K562 (cell line): ENCODE data around the gene ORAI1. TPM values are rescaled to one million over a fixed set of nuclear protein-coding genes. Genes with fewer than 3 reads are reported as not detected.

ENCODE experiments used
- ATAC-seq: fragments of 200-7000 bp; cut with Tn5 transposase; 3 replicates; pipeline ENCODE4 v1.9.1; 2020; ENCODE audit warnings: moderate library complexity
- BruUV-seq: library from RNA; stranded (reverse); fragments of 400-500 nt; replicated peaks from 2 replicates; lab custom pipeline; 2021; lab: Mats Ljungman, UMichigan
- CTCF ChIA-PET: fragments of 300-600 bp; formaldehyde crosslinking; extraction: SDS; loops from one replicate; lab custom pipeline; 2021; ENCODE audit warnings: low intra/inter-chr PET ratio; lab: Yijun Ruan, JAX
- POLR2A ChIA-PET: fragments of 300-600, 350-650 bp; sonication (Branson Sonifier 250); formaldehyde crosslinking; extraction: SDS; loops from one replicate; lab custom pipeline; 2021; ENCODE audit warnings: antibody characterized with exemption, inconsistent platforms; lab: Yijun Ruan, JAX
- DNase-seq, 4 experiments: peaks; one replicate each; pipeline versions ENCODE4 v3.0.0 to v3.0.0-alpha.2; 2011 to 2018; ENCODE audit warnings: low spot score in 3 of 4, mixed read lengths in 3 of 4; ENCODE audit errors: extremely low read depth in 1 of 4
- FAIRE-seq: peaks from 2 replicates; lab custom pipeline; 2011; peaks lifted over from hg19 to GRCh38; lab: Jason Lieb, UNC
- H2AFZ ChIP-seq: 2 replicates; pipeline ENCODE4 v1.6.0; 2011; ENCODE audit warnings: low read depth, low read length, control low read depth, inconsistent platforms
- H3K27ac ChIP-seq: fragments of 200-600 bp; 3 replicates; pipeline ENCODE4 v1.8.0; 2011; ENCODE audit warnings: low read depth, mild to moderate bottlenecking, control low read depth, inconsistent platforms, low read length, moderate library complexity, mixed read lengths; ENCODE audit errors: extremely low read depth
- H3K27me3 ChIP-seq, 2 experiments: fragments of 300-600 bp in 1 of 2; 2 replicates in 1 of 2; 3 replicates in 1 of 2; pipeline versions ENCODE4 v1.6.0 to v1.8.0; 2011; ENCODE audit warnings: inconsistent platforms in 2 of 2, low read length in 2 of 2, mild to moderate bottlenecking in 1 of 2, mixed read lengths in 1 of 2, moderate library complexity in 1 of 2; ENCODE audit not compliant: control insufficient read depth in 2 of 2, insufficient read depth in 2 of 2
- H3K36me3 ChIP-seq: fragments of 300-600 bp; 3 replicates; pipeline ENCODE4 v1.8.0; 2011; ENCODE audit warnings: mild to moderate bottlenecking, low read length, inconsistent platforms; ENCODE audit not compliant: control insufficient read depth, insufficient read depth
- H3K4me1 ChIP-seq, 2 experiments: fragments of 200-600 bp in 1 of 2; replicated peaks in 1 of 2; 2 replicates in 1 of 2; 3 replicates in 1 of 2; pipeline versions ENCODE4 v1.5.1 to v1.8.0; 2011; ENCODE audit warnings: inconsistent platforms in 2 of 2, low read length in 2 of 2, mild to moderate bottlenecking in 1 of 2, mixed read lengths in 1 of 2, moderate library complexity in 1 of 2; ENCODE audit not compliant: control insufficient read depth in 2 of 2, insufficient read depth in 2 of 2
- H3K4me2 ChIP-seq: 2 replicates; pipeline ENCODE4 v1.6.1; 2011; ENCODE audit warnings: low read length, control low read depth, inconsistent platforms, mixed read lengths; ENCODE audit not compliant: insufficient read depth
- H3K4me3 ChIP-seq: fragments of 200-600 bp; sonication (generic), shearing (Covaris generic); 2 replicates; pipeline ENCODE4 v1.5.1; 2016; ENCODE audit warnings: control low read depth, inconsistent platforms
- H3K79me2 ChIP-seq: fragments of 200-600 bp; 3 replicates; pipeline ENCODE4 v1.8.0; 2011; ENCODE audit warnings: low read length, inconsistent platforms; ENCODE audit not compliant: control insufficient read depth, insufficient read depth
- H3K9ac ChIP-seq, 2 experiments: 2 replicates each; pipeline versions ENCODE4 v1.6.0 to v1.6.1; 2011; ENCODE audit warnings: low read depth in 2 of 2, low read length in 2 of 2, control low read depth in 1 of 2, inconsistent platforms in 1 of 2, mild to moderate bottlenecking in 1 of 2, mixed read lengths in 1 of 2; ENCODE audit not compliant: insufficient read depth in 1 of 2
- H3K9me1 ChIP-seq: one replicate; pipeline ENCODE4 v1.6.0; 2011; ENCODE audit warnings: inconsistent platforms, mild to moderate bottlenecking, low read length, moderate library complexity; ENCODE audit not compliant: control insufficient read depth, insufficient read depth
- H3K9me3 ChIP-seq: replicated peaks from 2 replicates; pipeline ENCODE4 v1.5.1; 2011; ENCODE audit warnings: low read depth, low read length, inconsistent platforms; ENCODE audit not compliant: control insufficient read depth, insufficient read depth
- H4K20me1 ChIP-seq: replicated peaks from 2 replicates; pipeline ENCODE4 v1.6.1; 2011; ENCODE audit warnings: low read length, inconsistent platforms, mixed read lengths; ENCODE audit not compliant: control insufficient read depth, insufficient read depth
- ARID4B ChIP-seq: sonication (generic); formaldehyde crosslinking; IDR thresholded peaks from 2 replicates; pipeline ENCODE4 v1.8.0; 2022; ENCODE audit warnings: mild to moderate bottlenecking, missing genetic modification reagents
- BRD9 ChIP-seq: fragments of 450-650 bp; IDR thresholded peaks from 2 replicates; pipeline ENCODE4 v1.6.1; 2018; ENCODE audit warnings: low read depth; ENCODE audit not compliant: partially characterized antibody
- COPS2 ChIP-seq: fragments of 450-650 bp; conservative IDR thresholded peaks from 2 replicates; pipeline ENCODE4 v1.6.1; 2016; ENCODE audit warnings: mild to moderate bottlenecking, moderate library complexity
- CSDE1 ChIP-seq, 2 experiments: fragments of 450-650 bp; IDR thresholded peaks; 2 replicates each; pipeline ENCODE4 v1.6.1; 2016; ENCODE audit warnings: mild to moderate bottlenecking in 1 of 2
- EP300 ChIP-seq: IDR thresholded peaks from 2 replicates; pipeline ENCODE4 v1.6.1; 2012; ENCODE audit warnings: low read length, improper control_type of control experiment
- EZH2 ChIP-seq: IDR thresholded peaks from 2 replicates; pipeline ENCODE4 v1.6.1; 2012; ENCODE audit warnings: low read depth, mild to moderate bottlenecking, inconsistent platforms, low read length, borderline replicate concordance
- MNT ChIP-seq, 2 experiments: fragments of 450-650 bp; conservative IDR thresholded peaks; 2 replicates each; pipeline ENCODE4 v1.6.1; 2017; ENCODE audit warnings: mild to moderate bottlenecking in 2 of 2, moderate library complexity in 2 of 2
- NFATC3 ChIP-seq: fragments of 450-650 bp; IDR thresholded peaks from 2 replicates; pipeline ENCODE4 v1.6.1; 2017; ENCODE audit warnings: mild to moderate bottlenecking
- NFIC ChIP-seq: fragments of 450-650 bp; IDR thresholded peaks from 2 replicates; pipeline ENCODE4 v1.6.1; 2017; ENCODE audit warnings: mild to moderate bottlenecking, inconsistent platforms
- RBM22 ChIP-seq: fragments of 200-400 bp; formaldehyde crosslinking; IDR thresholded peaks from 2 replicates; pipeline ENCODE4 v1.6.1; 2018; ENCODE audit warnings: low read length, low read depth; ENCODE audit not compliant: poor library complexity, severe bottlenecking
- TCF7L2 ChIP-seq: fragments of 150-350 bp; IDR thresholded peaks from 2 replicates; pipeline ENCODE4 v1.6.1; 2016; ENCODE audit warnings: low read depth, mild to moderate bottlenecking, low read length, moderate library complexity
- whole genome bisulfite sequencing: fragments of 100-300 bp; shearing (Covaris generic); methylation state at CpG from one replicate; pipeline ENCODE4 v1.1.6; 2016; ENCODE audit warnings: low coverage, mixed read lengths; ENCODE audit not compliant: insufficient coverage; ENCODE audit errors: missing lambda C conversion rate; 5-methylcytosine and 5-hydroxymethylcytosine counted together
- in situ Hi-C: fragments of 300-500 bp; cut with MboI; formaldehyde crosslinking; loops from 4 replicates; pipeline ENCODE4 v1.15.0; 2018; ENCODE audit warnings: inconsistent platforms, mixed read lengths
- intact Hi-C: fragments of 100-400 bp; cut with micrococcal nuclease; formaldehyde crosslinking; loops from 2 replicates; pipeline ENCODE4 v1.14.2; 2022
- polyA plus RNA-seq, 8 experiments: library from polyadenylated mRNA; depleted of rRNA in 4 of 8; stranded (reverse) in 5 of 8; unstranded in 3 of 8; fragments of >200 nt; fragmentation: Nextera tagmentation in 2 of 8; fragmentation: Illumina TruSeq in 1 of 8; extraction: Ambion mirVana in 2 of 8; extraction: Trizol in 1 of 8; gene quantifications; 2 replicates each; pipeline versions ENCODE4 v1.2.1 to v1.2.3, GENCODE V29; 2011 to 2014; ENCODE audit warnings: inconsistent platforms in 1 of 8, missing spikeins in 1 of 8
- total RNA-seq, 7 experiments: library from RNA; depleted of rRNA in 6 of 7; stranded (reverse); fragments of >200 nt in 6 of 7; fragmentation: Illumina TruSeq in 2 of 7; extraction: Trizol in 2 of 7; gene quantifications; 2 replicates each; pipeline versions ENCODE4 v1.2.1 to v1.2.3, GENCODE V29; 2011 to 2021; ENCODE audit warnings: low replicate concordance in 1 of 7
- TF ChIP-seq, protein P1 (sequence below): fragments of 200-800 bp; sonication (Bioruptor generic); IDR thresholded peaks from 2 replicates; pipeline ENCODE4 v1.6.1; 2017; ENCODE audit warnings: missing genetic modification characterization, missing compliant biosample characterization
- TF ChIP-seq, protein P2 (sequence below): fragments of 250-450 bp; sonication (Bioruptor Pico); IDR thresholded peaks from 2 replicates; pipeline ENCODE4 v1.8.0; 2022; ENCODE audit warnings: inconsistent platforms

The ORAI1 gene
- total and polyA plus RNA-seq, 9 of the 15 experiments (the other 6 are each of a cell fraction or from before 2014, with no cell fraction given) = 2.6 to 23.8 (median 9.3) TPM

DNA sequence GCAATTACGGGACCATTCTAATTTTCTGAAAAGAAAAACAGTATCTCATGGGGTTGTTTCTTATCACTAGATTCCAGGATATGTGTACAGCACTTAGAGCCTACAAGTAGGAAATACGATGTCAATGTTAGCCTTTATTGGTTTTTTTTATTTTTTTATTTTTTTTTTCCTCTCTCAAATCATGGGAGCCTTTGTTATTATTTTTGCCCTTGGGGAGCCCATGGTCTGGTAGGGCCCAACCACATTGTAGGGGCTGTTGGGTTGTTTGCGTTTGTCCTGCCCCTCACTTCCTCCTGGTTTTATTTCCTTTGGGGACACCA, 37.2 kb downstream of the ORAI1 start:
- Histone ChIP-seq H3K9me1 (no peaks in the 10 kb centered on the region), H3K27ac (peak overlapping the region; percentile 51), H3K9ac (peak overlapping the region in 1 of 2 experiments; percentile 84; a peak in 2 of 4 replicates), H3K79me2 (peaks cover 13% of the 10 kb centered on the region), H4K20me1 (no peaks in the 10 kb centered on the region), H3K4me1 (peaks cover 15 to 31% of the 10 kb centered on the region in 2 experiments; a peak in 4 of 5 replicates), H3K4me2 (peak overlapping the region; percentile 81; the same call in 1 of the 2 replicates), H2AFZ (peak overlapping the region; percentile 71), H3K9me3 (no peaks in the 10 kb centered on the region), H3K4me3 (no peak overlapping the region; the same call in 1 of the 2 replicates), H3K36me3 (peaks cover 7% of the 10 kb centered on the region; the same call in 2 of the 3 replicates), H3K27me3 (no peaks in the 10 kb centered on the region)
- in situ Hi-C loops = no loop called here
- intact Hi-C loops = loop anchor here (5.0 kb wide), 1 partner anchor 36 kb away; the partner anchor contains the start of gene ORAI1
- FAIRE-seq = no peak
- ATAC-seq = no peak
- no peak for DNase-seq
- ChIA-PET POLR2A (interaction anchor here (0.8 to 1.2 kb wide), 4 partner anchors 11 to 156 kb away, joined by 3 to 5 read pairs (median 4); no protein-coding TSS in a partner anchor), CTCF (interaction anchor here (0.6 kb wide), 1 partner anchor 1346 kb away, joined by 3 read pairs; no protein-coding TSS in a partner anchor)
- BruUV-seq = no TSS peak
- 17% methylated on average over 3 of the region's 3 CpGs for WGBS
- TF ChIP-seq, protein P1, sequence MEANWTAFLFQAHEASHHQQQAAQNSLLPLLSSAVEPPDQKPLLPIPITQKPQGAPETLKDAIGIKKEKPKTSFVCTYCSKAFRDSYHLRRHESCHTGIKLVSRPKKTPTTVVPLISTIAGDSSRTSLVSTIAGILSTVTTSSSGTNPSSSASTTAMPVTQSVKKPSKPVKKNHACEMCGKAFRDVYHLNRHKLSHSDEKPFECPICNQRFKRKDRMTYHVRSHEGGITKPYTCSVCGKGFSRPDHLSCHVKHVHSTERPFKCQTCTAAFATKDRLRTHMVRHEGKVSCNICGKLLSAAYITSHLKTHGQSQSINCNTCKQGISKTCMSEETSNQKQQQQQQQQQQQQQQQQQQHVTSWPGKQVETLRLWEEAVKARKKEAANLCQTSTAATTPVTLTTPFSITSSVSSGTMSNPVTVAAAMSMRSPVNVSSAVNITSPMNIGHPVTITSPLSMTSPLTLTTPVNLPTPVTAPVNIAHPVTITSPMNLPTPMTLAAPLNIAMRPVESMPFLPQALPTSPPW (CRISPR knock-in tag) = no peak
- TF ChIP-seq, protein P2, sequence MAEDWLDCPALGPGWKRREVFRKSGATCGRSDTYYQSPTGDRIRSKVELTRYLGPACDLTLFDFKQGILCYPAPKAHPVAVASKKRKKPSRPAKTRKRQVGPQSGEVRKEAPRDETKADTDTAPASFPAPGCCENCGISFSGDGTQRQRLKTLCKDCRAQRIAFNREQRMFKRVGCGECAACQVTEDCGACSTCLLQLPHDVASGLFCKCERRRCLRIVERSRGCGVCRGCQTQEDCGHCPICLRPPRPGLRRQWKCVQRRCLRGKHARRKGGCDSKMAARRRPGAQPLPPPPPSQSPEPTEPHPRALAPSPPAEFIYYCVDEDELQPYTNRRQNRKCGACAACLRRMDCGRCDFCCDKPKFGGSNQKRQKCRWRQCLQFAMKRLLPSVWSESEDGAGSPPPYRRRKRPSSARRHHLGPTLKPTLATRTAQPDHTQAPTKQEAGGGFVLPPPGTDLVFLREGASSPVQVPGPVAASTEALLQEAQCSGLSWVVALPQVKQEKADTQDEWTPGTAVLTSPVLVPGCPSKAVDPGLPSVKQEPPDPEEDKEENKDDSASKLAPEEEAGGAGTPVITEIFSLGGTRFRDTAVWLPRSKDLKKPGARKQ (CRISPR knock-in tag) = 0 out of 2 replicates have a peak, but pooled peaks have one; percentile 2
- TF ChIP-seq NFIC = no peak
- peak in 1 of 2 experiments; percentile 52; a peak in 1 of 4 replicates for TF ChIP-seq CSDE1 (IDR thresholded peaks at IDR 0.05)
- TF ChIP-seq BRD9 = peak; percentile 87
- no peak for TF ChIP-seq ARID4B (CRISPR knock-in tag)
- no peak for TF ChIP-seq EZH2
- TF ChIP-seq COPS2 = no peak
- no peak for TF ChIP-seq TCF7L2
- TF ChIP-seq MNT (conservative IDR thresholded peaks at IDR 0.05) = 0 out of 4 replicates have a peak, but pooled peaks of 1 of the 2 experiments have one; percentile 37
- TF ChIP-seq RBM22 = no peak
- TF ChIP-seq EP300 = 0 out of 2 replicates have a peak, but pooled peaks have one; percentile 9
- 0 out of 2 replicates have a peak, but pooled peaks have one; percentile 24 for TF ChIP-seq NFATC3
